OCI-LY3 (cell line): ENCODE measurements around the gene ELK3.

Experiments used
- EZH2phosphoT487 ChIP-seq: fragments of 200-600 bp; shearing (Covaris generic); IDR thresholded peaks from 2 replicates; pipeline ENCODE4 v1.6.1; 2018; ENCODE audit warnings: antibody characterized with exemption, mixed run types, low read depth
- TF ChIP-seq, protein P1 (sequence below): fragments of 200-600, 300-600 bp; sonication (generic); IDR thresholded peaks from 2 replicates; pipeline ENCODE4 v1.5.1; 2014; ENCODE audit warnings: antibody characterized with exemption, low read length, low read depth

DNA sequence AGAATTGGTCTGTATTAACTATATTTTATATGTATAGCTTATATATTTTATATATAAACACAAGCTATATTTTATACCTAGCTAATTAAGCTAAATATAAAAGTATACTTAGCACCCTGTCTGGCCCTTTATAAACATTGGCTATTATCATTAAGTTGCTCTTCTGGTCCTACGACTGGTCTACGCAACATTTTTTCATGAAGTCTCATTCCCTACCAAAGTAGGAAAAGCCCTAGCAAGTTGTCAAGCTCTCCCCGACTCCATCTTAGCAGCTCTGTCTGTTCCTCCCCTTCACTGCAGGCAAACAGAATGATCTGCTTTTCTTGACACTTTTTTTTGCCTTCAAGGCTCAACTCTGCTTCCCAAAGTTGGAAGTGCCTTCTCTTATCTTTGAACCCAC, 36.7 kb upstream of the ELK3 start:
- TF ChIP-seq, protein P1, sequence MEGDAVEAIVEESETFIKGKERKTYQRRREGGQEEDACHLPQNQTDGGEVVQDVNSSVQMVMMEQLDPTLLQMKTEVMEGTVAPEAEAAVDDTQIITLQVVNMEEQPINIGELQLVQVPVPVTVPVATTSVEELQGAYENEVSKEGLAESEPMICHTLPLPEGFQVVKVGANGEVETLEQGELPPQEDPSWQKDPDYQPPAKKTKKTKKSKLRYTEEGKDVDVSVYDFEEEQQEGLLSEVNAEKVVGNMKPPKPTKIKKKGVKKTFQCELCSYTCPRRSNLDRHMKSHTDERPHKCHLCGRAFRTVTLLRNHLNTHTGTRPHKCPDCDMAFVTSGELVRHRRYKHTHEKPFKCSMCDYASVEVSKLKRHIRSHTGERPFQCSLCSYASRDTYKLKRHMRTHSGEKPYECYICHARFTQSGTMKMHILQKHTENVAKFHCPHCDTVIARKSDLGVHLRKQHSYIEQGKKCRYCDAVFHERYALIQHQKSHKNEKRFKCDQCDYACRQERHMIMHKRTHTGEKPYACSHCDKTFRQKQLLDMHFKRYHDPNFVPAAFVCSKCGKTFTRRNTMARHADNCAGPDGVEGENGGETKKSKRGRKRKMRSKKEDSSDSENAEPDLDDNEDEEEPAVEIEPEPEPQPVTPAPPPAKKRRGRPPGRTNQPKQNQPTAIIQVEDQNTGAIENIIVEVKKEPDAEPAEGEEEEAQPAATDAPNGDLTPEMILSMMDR: no peak
- no peak for TF ChIP-seq EZH2phosphoT487
